ENCODE measurements around the gene PPARG. TPM values are rescaled to one million over a fixed set of nuclear protein-coding genes. Genes with fewer than 3 reads are reported as not detected.
"Not testable (repeated sequence)": the region's sequence is repeated elsewhere in the genome, so short reads cannot be mapped to it uniquely, and the experiment has no call there.

Gene PPARG
- total and polyA plus RNA-seq, 10 of the 15 experiments (the other 5 are each of a cell fraction or from before 2014, with no cell fraction given): 0.06 to 0.86 (median 0.12) TPM; not detected in 5

- TF ChIP-seq HDGF (IDR thresholded peaks at IDR 0.05) (no peak), EGR1 (IDR thresholded peaks at IDR 0.05; ENCODE audit: borderline replicate concordance in 1 of 2, low read depth in 2 of 2, low read length in 2 of 2) (no peak), GABPA (IDR thresholded peaks at IDR 0.05; ENCODE audit: low read depth) (no peak), SRF (IDR thresholded peaks at IDR 0.05; ENCODE audit: low read depth in 2 of 2, low read length in 2 of 2) (no peak), ZBTB11 (CRISPR knock-in tag; IDR thresholded peaks at IDR 0.05) (no peak), ZNF622 (IDR thresholded peaks at IDR 0.05) (no peak), CBX3 (IDR thresholded peaks at IDR 0.05; ENCODE audit: borderline replicate concordance, low read depth) (no peak), PAX8 (IDR thresholded peaks at IDR 0.05) (no peak), STAT3 (IDR thresholded peaks at IDR 0.05; ENCODE audit: low read depth, low read length) (no peak), BHLHE40 (IDR thresholded peaks at IDR 0.05; ENCODE audit: borderline replicate concordance in 1 of 2, low read depth in 2 of 2, low read length in 1 of 2) (no peak), IRF3 (IDR thresholded peaks at IDR 0.05) (no peak)
These were observed 189.5 kb downstream of the PPARG start (continued) for GRCh38 chr3:12478326-12478725.

- not testable (repeated sequence) for BruUV-seq (replicated peaks); H3K4me2 ChIP-seq (ENCODE audit: control insufficient read depth, insufficient read depth); ATAC-seq; FAIRE-seq; H3K4me3 ChIP-seq; H3K27ac ChIP-seq (ENCODE audit: control insufficient read depth, insufficient read depth); H3K9me3 ChIP-seq (replicated peaks; ENCODE audit: control insufficient read depth, insufficient read depth, low read length); H3K27me3 ChIP-seq (replicated peaks in 1 of 2; ENCODE audit: control insufficient read depth in 2 of 2, insufficient read depth in 2 of 2, low read length in 1 of 2); H3K4me1 ChIP-seq (ENCODE audit: control insufficient read depth, insufficient read depth, low read length); H3K36me3 ChIP-seq (ENCODE audit: control insufficient read depth in 2 of 2, insufficient read depth in 2 of 2, low read length in 1 of 2); H4K20me1 ChIP-seq (ENCODE audit: control insufficient read depth, insufficient read depth); DNase-seq (ENCODE audit: low read depth, low spot score); H3K79me2 ChIP-seq (ENCODE audit: control insufficient read depth, insufficient read depth, low read length); H2AFZ ChIP-seq (ENCODE audit: control insufficient read depth, low read depth, low read length); H3K9ac ChIP-seq (ENCODE audit: control insufficient read depth, insufficient read depth, low read length)
- intact Hi-C loops (cut with micrococcal nuclease; ENCODE audit: unreplicated experiment) (loop anchor here (10.0 kb wide), 1 partner anchor 184 kb away; no protein-coding TSS in a partner anchor), in situ Hi-C loops (cut with MboI) (loop anchor here (5.0 kb wide), 1 partner anchor 342 kb away; no protein-coding TSS in a partner anchor)
- RAD21 ChIA-PET (ENCODE audit: unreplicated experiment): interaction anchor here (0.7 to 4.7 kb wide), 15 partner anchors 83 to 1001 kb away, joined by 3 to 139 read pairs (median 4); partner anchors contain the start of gene HDAC11
- SMC1A ChIA-PET (ENCODE audit: uncharacterized antibody, unreplicated experiment): interaction anchor here (0.6 to 6.5 kb wide), 20 partner anchors 9 to 359 kb away, joined by 3 to 187 read pairs (median 4); no protein-coding TSS in a partner anchor
- CTCF ChIA-PET: interaction anchor here (0.6 to 4.5 kb wide), 41 partner anchors 9 to 409 kb away, joined by 3 to 255 read pairs (median 4); no protein-coding TSS in a partner anchor
- WGBS (ENCODE audit: insufficient coverage, insufficient replicate concordance, low lambda C conversion rate, missing lambda C conversion rate): 17% methylated on average over 2 of the region's 3 CpGs
- POLR2A ChIA-PET: interaction anchor here (1.2 kb wide), 1 partner anchor 304 kb away, joined by 3 read pairs; no protein-coding TSS in a partner anchor
These were observed 190.3 kb downstream of the PPARG start for GRCh38 chr3:12479198-12479597.
